ENCODE measurements around the gene ARHGAP15.

Gene ARHGAP15

GRCh38 chr2:143632751-143633374 lies 503.6 kb downstream of the ARHGAP15 start:
- H3K4me1 ChIP-seq (ENCODE audit: low read depth, poor library complexity, severe bottlenecking) = no peaks in the 10 kb centered on the region
- H3K27ac ChIP-seq = no peak overlapping the region
- no peak overlapping the region for H3K4me2 ChIP-seq
- TF ChIP-seq CTCF (conservative IDR thresholded peaks at IDR 0.05; ENCODE audit: low read depth, low read length) = no peak
- no peak overlapping the region for H3K9ac ChIP-seq
- no peaks in the 10 kb centered on the region for H3K27me3 ChIP-seq (ENCODE audit: insufficient read depth, low read depth)
- no peaks in the 10 kb centered on the region for H4K20me1 ChIP-seq (ENCODE audit: insufficient read depth)
- no peak overlapping the region for H2AFZ ChIP-seq (ENCODE audit: low read depth)
- H3K36me3 ChIP-seq (ENCODE audit: insufficient read depth) = no peaks in the 10 kb centered on the region
- H3K79me2 ChIP-seq (ENCODE audit: insufficient read depth, low read depth) = no peaks in the 10 kb centered on the region
- no peak overlapping the region for H3K4me3 ChIP-seq (IDR thresholded peaks at IDR 0.05; ENCODE audit: insufficient read depth, low read depth, low read length)

DNA sequence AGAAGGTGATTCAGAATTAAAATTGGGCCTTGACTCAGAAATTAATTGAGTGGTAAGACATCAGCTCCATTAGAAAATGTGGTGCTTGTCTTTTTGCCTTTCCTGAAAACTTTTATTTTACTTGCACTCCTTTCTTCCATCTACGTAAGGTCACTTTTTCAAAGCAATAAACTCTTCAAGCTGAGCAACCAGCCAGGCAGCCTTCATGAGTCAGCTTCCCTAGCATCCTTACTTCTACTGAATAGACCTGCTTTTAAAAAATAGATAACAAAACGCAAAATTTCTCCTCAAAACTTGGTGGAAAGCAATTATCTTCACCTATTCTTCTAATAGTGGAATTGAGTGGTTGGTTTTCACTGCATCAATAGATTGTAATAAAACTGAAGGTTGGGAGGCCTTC lies 504.2 kb downstream of the ARHGAP15 start:
- no peak overlapping the region for H3K27ac ChIP-seq
- H4K20me1 ChIP-seq (ENCODE audit: insufficient read depth) = no peaks in the 10 kb centered on the region
- TF ChIP-seq CTCF (conservative IDR thresholded peaks at IDR 0.05; ENCODE audit: low read depth, low read length) = no peak
- no peak overlapping the region for H3K4me2 ChIP-seq
- no peaks in the 10 kb centered on the region for H3K27me3 ChIP-seq (ENCODE audit: insufficient read depth, low read depth)
- no peaks in the 10 kb centered on the region for H3K79me2 ChIP-seq (ENCODE audit: insufficient read depth, low read depth)
- no peak overlapping the region for H3K4me3 ChIP-seq (IDR thresholded peaks at IDR 0.05; ENCODE audit: insufficient read depth, low read depth, low read length)
- no peak overlapping the region for H3K9ac ChIP-seq
- no peaks in the 10 kb centered on the region for H3K4me1 ChIP-seq (ENCODE audit: low read depth, poor library complexity, severe bottlenecking)
- no peak overlapping the region for H2AFZ ChIP-seq (ENCODE audit: low read depth)
- no peaks in the 10 kb centered on the region for H3K36me3 ChIP-seq (ENCODE audit: insufficient read depth)

DNA sequence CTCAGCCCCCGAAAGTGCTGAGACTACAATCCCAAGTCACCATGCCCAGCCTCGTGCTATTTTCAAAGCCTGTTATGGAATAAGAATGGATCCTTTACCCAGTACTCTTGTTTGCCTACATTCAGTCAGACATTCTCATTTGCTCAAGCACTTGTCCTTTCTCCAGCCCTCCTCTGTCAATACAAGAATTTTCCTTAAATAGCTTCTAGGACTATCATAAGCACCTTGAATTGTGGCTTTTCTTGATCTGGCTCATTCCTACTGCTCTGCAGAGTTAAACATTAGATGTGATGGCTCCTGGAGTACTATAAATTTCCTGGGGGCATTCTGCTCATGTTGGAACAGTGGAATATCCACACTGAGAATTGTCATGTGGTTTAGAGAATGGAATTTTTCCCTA lies 506.1 kb downstream of the ARHGAP15 start:
- TF ChIP-seq CTCF (conservative IDR thresholded peaks at IDR 0.05; ENCODE audit: low read depth, low read length) = no peak
- no peak overlapping the region for H3K27ac ChIP-seq
- no peaks in the 10 kb centered on the region for H3K27me3 ChIP-seq (ENCODE audit: insufficient read depth, low read depth)
- no peak overlapping the region for H3K4me2 ChIP-seq
- H3K79me2 ChIP-seq (ENCODE audit: insufficient read depth, low read depth) = no peaks in the 10 kb centered on the region
- no peak overlapping the region for H3K4me3 ChIP-seq (IDR thresholded peaks at IDR 0.05; ENCODE audit: insufficient read depth, low read depth, low read length)
- no peak overlapping the region for H3K9ac ChIP-seq
- H3K36me3 ChIP-seq (ENCODE audit: insufficient read depth) = no peaks in the 10 kb centered on the region
- H2AFZ ChIP-seq (ENCODE audit: low read depth) = no peak overlapping the region
- H4K20me1 ChIP-seq (ENCODE audit: insufficient read depth) = no peaks in the 10 kb centered on the region
- H3K4me1 ChIP-seq (ENCODE audit: low read depth, poor library complexity, severe bottlenecking) = no peaks in the 10 kb centered on the region

- Histone ChIP-seq H3K36me3 (ENCODE audit: insufficient read depth) (no peaks in the 10 kb centered on the region), H3K4me1 (ENCODE audit: low read depth, poor library complexity, severe bottlenecking) (no peaks in the 10 kb centered on the region), H3K9ac (no peak overlapping the region), H3K27me3 (ENCODE audit: insufficient read depth, low read depth) (no peaks in the 10 kb centered on the region), H3K27ac (no peak overlapping the region), H3K4me3 (IDR thresholded peaks at IDR 0.05; ENCODE audit: insufficient read depth, low read depth, low read length) (no peak overlapping the region), H3K4me2 (no peak overlapping the region), H2AFZ (ENCODE audit: low read depth) (no peak overlapping the region), H3K79me2 (ENCODE audit: insufficient read depth, low read depth) (no peaks in the 10 kb centered on the region), H4K20me1 (ENCODE audit: insufficient read depth) (no peaks in the 10 kb centered on the region)
- TF ChIP-seq CTCF (conservative IDR thresholded peaks at IDR 0.05; ENCODE audit: low read depth, low read length) = no peak
Measured at GRCh38 chr2:143635936-143636335, 506.7 kb downstream of the ARHGAP15 start.

All from KMS-11 (cell line).